Adrenal gland (tissue), 5 donors: ENCODE results near the gene CEP41.

Experiments
- POLR2A ChIP-seq, 2 donors: fragments of 450-650 bp; IDR thresholded peaks; one replicate each; pipeline ENCODE4 v1.6.1; 2017; ENCODE audit warnings: antibody characterized with exemption in 2 of 2, mild to moderate bottlenecking in 2 of 2, moderate library complexity in 1 of 2
- TF ChIP-seq, protein P1 (sequence below), 6 experiments: fragments of 450-650 bp in 4 of 6; fragments of 200-600 bp in 2 of 6; sonication (generic) in 1 of 6; IDR thresholded peaks; 1 replicate in 5 of 6; 2 replicates in 1 of 6; pipeline versions ENCODE4 v1.5.1 to v1.8.0; 2016 to 2021; ENCODE audit warnings: antibody characterized with exemption in 6 of 6, mild to moderate bottlenecking in 2 of 6, moderate library complexity in 1 of 6
- donor health status: DM: no; HTN: no; CAD: no.

DNA sequence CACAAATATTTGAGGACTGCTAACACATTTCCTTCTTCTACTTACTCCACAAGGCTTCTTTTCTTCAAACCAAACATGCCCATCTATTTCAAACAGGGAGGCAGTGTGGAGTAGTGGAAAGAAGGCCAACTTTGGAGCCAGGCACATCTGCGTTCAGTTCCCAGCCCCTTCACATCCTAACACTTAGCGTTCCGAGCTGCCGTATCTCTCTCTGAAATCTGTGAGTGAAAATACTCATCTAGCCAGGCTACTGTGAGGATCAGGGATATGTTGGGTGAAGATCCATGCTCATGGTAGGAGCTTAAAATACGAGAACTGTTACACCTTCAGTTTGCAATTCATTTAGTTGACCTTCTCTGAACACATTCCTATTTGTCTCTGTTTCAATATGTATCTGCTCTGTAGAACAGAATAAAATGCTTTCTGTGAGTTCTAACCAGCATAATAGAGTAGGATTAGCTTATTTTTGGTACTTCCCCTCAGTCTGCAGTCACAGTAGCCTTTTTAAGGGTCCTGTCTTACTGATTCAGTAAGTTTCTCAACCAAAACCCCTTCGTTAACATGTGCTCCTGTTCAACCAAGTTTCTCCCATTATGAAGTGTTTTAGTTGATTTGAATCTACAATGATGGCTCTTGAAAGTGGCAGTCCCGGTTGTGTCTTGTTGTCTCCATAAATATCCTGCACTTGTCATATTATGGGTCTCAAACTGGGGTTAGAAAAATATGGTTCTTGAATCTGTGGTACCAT is 47.8 kb upstream of the CEP41 start:
- TF ChIP-seq, protein P1, sequence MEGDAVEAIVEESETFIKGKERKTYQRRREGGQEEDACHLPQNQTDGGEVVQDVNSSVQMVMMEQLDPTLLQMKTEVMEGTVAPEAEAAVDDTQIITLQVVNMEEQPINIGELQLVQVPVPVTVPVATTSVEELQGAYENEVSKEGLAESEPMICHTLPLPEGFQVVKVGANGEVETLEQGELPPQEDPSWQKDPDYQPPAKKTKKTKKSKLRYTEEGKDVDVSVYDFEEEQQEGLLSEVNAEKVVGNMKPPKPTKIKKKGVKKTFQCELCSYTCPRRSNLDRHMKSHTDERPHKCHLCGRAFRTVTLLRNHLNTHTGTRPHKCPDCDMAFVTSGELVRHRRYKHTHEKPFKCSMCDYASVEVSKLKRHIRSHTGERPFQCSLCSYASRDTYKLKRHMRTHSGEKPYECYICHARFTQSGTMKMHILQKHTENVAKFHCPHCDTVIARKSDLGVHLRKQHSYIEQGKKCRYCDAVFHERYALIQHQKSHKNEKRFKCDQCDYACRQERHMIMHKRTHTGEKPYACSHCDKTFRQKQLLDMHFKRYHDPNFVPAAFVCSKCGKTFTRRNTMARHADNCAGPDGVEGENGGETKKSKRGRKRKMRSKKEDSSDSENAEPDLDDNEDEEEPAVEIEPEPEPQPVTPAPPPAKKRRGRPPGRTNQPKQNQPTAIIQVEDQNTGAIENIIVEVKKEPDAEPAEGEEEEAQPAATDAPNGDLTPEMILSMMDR (IDR thresholded peaks at IDR 0.05) = no peak
- no peak for TF ChIP-seq POLR2A (IDR thresholded peaks at IDR 0.05)
